Heart left ventricle (tissue), 13 donors: ENCODE data around the gene GAS1.

ENCODE experiments used
- CTCF ChIP-seq, 12 donors: fragments of 200-600 bp; sonication (generic) in 4 of 12; IDR thresholded peaks; one replicate each; pipeline versions ENCODE4 v1.5.0 to v1.8.0; 2018 to 2022; ENCODE audit warnings: antibody characterized with exemption in 12 of 12, mild to moderate bottlenecking in 5 of 12
- POLR2A ChIP-seq, 2 donors: fragments of 450-650 bp; IDR thresholded peaks; one replicate each; pipeline ENCODE4 v1.6.1; 2017; ENCODE audit warnings: antibody characterized with exemption in 2 of 2, mild to moderate bottlenecking in 2 of 2, moderate library complexity in 2 of 2
- donor health status: ischemic (EF 13 %, LVEDD 7.1; RV severe dilation, severe dysfunction).
- donor health status: DM: no; HTN: yes; CAD: no.
- donor health status: DM: no; HTN: no; CAD: no.
- donor health status: ischemic (EF 25% LVEDD 6.9; RV normal size, moderate dysfunction).
- donor health status: ischemic (EF 25% LVEDD 5.7; RV mildly dilated, moderate dysfunction).
- donor health status: ischemic (EF 35%, LVEDD 5.7; RV mildly dilated, moderate dysfunction).
- donor health status: nonischemic (EF 11% LVEDD 7.7; RV severe dilation, severe dysfunction).
- donor health status: DM: yes; HTN: yes; CAD: no.
- donor health status: PGD.
- donor health status: ischemic (EF 29% LVEDD 5.4; RV normal size, mild dysfunction).
- donor health status: nonischemic (EF 23%, LVEDD 6.1; RV moderate dilation, normal function).

GRCh38 chr9:86942281-86943200, 4.8 kb downstream of the GAS1 start:
- TF ChIP-seq CTCF (IDR thresholded peaks at IDR 0.05) (no peak), POLR2A (IDR thresholded peaks at IDR 0.05) (no peak)
